ENCODE measurements around the gene CTNNA3.
"Not testable (repeated sequence)": the region's sequence is repeated elsewhere in the genome, so short reads cannot be mapped to it uniquely, and the experiment has no call there.

The CTNNA3 gene

DNA sequence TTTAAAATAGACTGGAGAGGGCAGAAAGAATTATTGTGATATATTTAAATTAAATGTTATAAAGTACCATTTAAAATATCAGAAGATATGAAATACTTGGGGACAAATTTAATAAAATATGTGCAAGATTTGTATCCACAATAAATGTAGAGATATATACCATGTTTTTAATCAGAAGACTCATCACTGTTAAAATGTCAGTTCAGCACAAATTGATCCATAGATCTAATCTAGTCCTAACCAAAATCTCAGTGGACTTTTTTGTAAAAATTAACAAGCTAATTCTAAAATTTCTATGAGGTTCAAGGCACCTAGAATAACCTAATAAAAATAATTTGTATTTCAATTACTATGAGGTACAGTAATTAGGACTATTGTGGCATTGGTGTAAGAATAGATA is 96.4 kb downstream of the CTNNA3 start:
- no peak for DNase-seq

DNA sequence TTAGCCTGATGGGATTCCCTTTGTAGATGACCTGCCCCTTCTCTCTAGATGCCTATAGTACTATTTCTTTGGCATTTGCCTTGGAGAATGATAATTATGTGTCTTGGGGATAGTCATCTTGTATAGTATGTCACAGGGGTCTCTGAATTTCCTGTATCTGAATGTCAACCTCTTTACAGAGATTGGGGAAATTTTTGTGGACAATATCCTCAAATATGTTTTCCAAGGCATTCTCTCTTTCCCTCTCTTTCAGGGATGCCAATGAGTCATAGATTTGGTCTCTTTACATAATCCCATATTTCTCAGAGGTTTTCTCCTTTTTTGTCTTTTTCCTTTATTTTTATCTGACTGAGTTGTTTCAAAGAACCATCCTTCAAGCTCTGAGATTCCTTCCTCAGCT is 99.4 kb downstream of the CTNNA3 start:
- DNase-seq = no peak

DNA sequence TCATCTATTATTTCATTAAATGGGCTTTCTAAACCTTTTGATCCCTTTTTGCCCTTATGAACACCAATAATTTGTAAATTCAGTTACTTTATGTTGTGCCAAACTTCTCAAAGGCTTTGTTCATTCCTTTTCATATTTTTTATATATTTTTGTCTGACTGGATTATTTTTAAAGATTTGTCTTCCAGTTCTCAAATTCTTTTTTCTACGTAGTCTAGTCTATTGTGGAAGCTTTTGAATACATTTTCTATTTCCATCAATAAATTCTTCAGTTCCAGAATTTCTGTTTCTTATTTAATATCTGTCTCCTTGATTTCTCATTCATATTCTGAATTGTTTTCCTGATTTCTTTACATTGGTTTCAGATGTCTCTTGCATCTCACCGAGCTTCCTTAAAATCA is 108.2 kb downstream of the CTNNA3 start:
- no peak for DNase-seq

DNA sequence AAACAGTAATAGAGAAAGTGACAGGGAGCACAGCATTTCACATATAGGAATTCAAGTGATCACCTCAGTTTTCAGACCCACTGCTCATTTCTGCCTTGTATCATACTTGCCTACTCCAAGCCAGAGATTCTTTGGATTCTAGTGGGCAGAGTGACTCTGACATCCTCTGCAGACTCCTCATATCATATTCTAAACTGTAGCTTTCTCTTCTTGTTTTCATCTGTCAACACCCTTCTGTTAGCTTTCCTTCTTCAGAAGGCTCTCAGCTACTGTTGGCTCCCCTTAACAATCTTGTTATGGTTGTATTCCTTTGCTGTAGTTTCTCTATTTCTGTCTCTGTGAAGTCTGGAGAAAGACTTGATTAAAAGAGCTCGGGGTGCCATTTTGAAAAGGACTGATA is 120.5 kb downstream of the CTNNA3 start:
- DNase-seq = no peak

DNA sequence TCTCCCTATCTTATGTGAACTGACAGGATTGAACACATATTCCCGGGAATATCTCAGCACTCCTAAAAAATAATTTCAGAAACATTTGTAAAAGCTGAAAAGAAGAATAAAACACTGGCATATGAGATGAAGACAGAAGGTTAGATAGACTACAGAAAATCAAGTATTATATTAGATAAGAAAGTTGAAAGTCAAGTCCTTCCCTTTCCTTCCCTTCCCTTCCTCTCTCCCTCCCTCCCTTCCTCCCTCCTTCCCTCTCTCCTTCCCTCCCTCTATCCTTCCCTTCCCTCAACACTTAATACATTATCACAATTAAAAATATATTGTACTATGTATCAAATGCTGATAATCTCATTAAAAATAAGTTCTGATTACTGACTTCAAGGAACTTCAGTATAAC is 122.5 kb downstream of the CTNNA3 start:
- DNase-seq = no peak

DNA sequence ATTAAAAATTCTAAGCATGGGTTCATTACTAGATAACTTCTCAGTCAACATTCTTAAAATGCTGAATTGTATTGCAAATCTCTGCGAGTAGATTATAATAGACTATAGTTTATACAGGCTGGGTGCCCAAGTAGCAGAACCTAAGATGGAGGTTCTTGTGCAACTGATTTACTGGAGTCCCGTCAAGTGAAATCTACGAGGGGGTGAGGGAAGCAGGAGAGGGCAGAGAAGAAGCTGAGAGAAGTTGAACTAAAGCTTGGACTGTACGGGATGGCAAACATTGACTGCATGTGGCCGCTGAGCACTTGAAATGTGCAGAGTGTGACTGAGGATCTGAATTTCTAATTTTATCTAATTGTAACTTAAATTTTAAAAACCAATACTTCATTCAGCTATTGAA is 124.5 kb downstream of the CTNNA3 start:
- no peak for DNase-seq

DNA sequence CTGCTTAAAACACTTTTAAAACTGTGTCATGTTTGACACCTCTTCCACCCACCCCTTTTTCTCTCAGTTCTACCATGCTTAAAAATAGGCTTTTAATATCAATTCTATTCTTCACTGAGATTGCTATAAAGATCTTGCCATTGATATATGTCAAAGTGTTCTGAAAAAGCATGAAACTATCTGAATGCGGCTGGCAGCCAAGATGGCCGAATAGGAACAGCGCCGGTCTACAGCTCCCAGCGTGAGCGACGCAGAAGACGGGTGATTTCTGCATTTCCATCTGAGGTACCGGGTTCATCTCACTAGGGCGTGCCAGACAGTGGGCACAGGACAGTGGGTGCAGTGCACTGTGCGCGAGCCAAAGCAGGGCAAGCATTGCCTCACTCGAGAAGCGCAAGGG is 137.7 kb downstream of the CTNNA3 start:
- not testable (repeated sequence) for DNase-seq

DNA sequence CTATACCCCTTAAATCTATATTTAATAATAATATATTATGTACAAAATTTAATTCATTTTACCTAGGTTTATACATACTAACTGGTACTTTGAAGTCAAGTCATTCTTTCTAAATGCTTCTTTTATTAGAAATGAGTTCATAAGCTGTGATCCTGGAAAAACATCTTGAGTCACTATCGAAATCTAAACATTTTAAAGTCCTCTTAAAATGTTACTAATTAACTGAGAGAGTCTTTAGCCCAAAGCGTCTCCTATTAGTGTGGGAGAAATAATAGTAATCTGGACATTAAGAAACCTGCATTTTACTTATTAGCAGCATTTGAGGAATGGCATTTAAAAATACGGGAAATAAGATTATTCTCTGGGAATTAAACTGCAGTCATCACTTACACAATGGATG is 142.7 kb downstream of the CTNNA3 start:
- no peak for DNase-seq

DNA sequence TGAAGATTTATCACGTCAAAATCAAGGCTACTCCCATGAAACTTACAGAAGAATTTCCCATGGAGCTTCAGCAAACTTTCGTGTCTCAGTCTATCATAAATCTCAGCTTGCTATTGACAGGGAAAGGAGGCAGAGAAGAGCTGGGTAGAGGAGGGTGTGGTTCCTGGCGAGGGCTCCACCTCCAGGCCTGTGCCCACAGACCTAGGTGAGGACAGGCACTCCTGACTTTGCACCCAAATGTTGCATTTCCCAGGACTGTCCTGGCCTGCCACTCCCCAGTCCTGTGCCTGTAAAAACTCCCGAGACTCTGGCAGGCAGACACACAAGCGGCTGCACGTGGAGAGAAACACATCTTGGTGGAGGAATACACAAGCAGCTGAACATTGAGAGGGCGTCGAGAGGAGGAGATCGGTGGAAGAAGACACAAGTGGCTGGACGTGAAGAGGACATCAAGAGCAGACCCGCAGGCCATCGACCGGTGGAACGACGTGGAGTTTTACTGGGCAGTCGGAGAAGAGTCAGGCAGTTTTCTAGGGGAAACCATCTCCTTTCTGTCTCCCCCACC is 145.1 kb downstream of the CTNNA3 start:
- no peak for DNase-seq

DNA sequence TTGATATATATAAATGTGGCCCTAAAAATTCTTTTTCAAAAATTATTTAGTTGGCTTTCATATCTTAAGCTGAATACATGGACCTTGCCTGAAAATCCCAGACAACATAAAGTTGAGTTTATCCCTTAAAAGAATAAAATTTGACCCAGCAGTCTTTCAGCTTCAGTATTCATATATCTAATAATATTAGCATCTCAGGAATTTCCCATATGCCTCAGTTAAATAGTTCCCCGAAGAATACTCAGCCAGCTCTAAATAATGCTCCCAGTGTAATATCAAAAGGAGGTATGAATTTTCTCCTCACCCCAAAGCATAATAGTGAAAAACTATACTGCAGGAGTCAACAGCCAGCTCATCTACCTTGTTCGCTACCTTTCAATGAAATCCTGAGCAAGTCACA is 145.9 kb downstream of the CTNNA3 start:
- DNase-seq = no peak

DNA sequence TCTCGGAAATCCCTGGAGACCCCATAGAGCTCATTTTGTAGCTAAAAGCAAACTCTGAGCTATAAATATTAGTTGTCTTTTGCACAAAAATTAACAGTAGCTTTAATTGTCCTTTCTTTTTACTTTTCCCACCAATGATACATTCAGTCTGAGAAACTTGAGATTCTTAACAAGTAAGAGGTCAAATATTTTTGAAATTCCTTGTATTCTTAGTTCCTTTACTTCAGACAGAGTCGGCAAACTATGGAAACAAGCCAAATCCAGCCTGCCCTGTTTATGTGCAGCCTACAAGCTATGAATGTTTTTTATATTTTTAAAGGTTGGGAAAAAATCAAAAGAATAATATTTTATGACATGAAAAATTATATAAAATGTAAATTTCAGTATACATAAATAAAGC is 146.6 kb downstream of the CTNNA3 start:
- DNase-seq = no peak

DNA sequence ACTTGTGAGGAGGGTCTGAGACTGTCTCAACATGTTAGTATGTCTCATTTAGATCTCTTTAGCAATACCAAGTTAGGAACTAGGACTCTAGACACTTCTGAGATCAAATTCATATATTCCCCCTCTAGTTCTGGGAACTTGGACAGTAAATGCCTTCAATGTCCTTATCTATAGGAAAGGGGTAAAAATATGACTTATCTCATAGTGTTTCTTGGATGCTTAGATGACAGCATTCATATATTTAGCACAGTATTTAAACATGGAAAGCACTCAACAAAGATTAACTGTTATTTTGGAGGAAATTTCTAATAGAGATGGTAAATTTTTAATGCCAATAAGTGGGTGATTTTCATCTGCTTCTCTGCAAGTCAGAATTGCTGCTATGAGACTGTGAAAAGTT is 154.6 kb downstream of the CTNNA3 start:
- DNase-seq = no peak

DNA sequence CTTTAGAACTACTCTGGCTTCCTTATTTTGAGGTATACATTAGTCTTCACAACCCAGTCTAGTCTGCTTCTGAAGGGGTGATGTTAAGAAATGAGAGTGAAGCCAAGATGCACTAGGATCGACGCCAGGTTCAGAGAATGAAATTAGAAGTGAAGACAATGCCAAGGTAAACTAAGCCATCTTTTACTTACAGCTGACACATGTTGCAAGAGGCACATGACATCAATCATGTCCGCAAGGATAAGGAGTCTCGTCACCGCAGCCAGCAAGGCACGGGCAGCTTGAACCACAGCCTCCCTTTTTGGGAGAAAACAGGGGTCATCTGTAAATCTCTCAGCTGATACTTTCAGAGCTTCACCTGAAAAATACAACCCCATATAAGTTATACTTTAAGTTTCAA is 156.7 kb downstream of the CTNNA3 start:
- no peak for DNase-seq

DNA sequence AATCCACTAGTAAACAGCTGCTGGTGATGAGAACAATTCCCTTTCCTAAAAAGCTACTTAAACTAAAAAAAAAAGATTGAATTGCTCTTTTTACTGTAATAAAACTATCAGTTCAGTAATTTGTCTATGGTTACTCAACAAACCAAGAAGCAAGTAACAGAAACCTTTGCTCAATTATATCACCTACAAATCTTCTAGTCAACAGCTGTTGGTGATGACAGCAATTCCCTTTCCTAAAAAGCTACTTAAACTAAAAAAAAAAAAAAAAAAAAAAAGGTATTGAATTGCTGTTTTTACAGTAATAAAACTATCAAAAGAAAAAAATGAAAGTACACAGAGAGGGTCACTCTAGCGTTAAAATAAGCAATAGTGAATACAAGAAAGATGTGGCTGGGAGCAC is 158.1 kb downstream of the CTNNA3 start:
- DNase-seq = no peak

DNA sequence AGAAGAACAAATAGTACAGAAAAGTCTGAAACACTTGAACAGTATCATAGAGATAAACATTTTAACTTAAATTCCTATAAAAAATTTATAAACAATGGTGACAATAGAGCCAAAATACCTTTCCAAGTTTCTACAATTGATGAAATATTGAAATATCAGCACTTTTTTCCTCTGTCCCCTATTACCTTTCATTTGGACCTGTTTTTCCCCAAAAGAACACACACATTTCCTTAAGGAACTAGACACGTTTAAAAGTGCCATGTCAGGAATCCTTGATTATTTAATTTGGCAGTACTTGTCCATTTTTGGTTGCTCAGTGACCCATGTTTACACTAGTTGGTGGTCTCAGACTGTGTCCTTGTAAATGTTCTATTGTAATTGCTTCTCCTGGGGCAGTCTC is 162.6 kb downstream of the CTNNA3 start:
- DNase-seq = no peak

DNA sequence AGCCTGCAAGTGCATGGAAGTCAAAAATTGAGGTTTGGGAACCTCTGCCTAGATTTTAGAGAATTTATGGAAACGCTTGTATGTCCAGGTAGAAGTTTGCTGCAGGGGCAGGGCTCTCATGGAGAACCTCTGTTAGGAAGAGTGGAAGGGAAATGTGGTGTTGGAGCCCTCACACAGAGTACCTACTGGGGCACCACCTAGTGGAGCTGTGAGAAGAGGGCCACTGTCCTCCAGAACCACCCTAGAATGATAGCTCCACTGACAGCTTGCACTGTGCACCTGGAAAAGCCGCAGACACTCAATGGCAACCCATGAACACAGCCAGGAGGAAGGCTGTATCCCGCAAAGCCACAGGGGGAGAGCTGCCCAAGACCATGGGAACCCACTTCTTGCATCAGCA is 165.0 kb downstream of the CTNNA3 start:
- not testable (repeated sequence) for DNase-seq

DNA sequence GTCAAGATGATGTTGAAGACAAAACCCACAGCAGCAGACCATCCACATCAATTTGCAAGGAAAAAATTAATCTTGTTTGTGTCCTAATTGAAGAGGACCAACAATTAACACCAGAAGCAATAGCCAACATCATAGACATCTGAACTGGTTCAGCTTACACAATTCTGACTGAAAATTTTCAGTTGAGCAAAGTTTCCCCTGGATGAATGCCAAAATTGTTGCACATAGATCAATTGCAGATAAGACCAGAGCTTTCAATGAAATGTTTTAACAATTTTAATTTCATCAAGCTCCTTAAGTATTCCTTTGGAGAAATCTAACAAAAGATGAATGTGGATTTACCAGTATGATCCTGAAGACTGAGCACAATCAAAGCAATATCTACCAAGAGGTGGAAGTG is 168.6 kb downstream of the CTNNA3 start:
- no peak for DNase-seq

DNA sequence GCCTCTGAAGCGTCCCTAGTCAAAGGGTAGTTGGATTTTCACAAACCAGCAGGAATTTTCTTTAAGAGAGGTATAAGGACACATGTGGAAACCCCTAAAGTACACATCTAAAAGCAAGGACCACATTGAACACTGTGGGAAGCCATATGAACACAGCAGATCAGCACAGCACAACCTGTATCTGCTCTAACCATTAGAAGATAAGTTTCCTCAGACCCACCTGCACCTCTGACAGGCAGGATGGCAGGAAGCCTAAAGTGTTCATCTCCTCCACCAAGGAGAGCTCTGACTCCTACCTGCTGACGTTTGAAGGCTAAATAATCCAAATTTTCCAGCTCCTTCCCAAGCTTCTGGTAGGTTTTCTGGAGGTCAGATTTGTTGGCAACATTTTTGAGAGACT is 174.4 kb downstream of the CTNNA3 start:
- no peak for DNase-seq

DNA sequence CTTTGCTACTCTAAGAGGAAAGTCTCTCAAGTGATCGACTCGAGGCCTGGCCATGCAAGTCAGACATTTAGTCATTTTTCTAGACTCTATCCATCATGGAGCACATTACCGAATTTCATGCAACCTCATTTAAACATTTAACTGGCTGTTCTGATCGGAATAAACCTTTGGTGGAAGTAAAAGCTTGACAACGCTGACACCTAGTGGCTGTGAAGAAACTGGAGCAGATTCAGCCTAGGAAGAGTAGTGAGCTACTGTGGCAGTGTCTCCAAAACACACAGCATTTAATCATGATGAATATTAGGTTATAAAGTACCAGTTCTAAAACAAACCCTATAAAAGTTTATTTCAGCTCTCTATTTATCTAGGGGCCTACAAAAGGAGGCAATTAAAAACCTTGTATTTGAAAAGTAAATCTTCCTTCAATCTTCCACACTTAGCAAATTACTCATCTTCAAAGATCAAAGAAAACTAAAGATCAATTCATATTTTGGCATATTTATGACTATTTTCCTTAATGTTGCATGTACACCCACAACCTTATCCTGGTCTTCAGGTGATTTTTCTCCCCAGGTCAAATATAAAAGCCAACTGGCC is 175.0 kb downstream of the CTNNA3 start:
- no peak for DNase-seq

DNA sequence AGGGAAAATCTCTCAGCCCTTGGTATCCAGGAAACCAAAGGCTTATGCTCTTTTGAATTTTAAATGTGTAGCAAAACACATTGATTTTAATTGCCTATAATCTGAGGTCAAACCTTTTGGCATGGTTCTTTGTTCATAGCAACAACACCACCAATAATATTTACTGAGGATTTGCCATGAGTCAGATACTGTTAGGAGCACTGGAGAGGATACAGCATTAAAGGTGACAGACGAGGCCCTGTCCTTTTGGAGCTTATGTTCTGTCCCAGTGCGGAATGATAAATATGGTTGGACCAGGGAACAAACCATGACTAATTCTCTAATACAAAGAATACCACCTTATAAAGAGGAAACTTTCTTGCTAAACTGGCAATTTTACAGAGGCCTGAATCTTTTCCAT is 176.6 kb downstream of the CTNNA3 start:
- no peak for DNase-seq

DNA sequence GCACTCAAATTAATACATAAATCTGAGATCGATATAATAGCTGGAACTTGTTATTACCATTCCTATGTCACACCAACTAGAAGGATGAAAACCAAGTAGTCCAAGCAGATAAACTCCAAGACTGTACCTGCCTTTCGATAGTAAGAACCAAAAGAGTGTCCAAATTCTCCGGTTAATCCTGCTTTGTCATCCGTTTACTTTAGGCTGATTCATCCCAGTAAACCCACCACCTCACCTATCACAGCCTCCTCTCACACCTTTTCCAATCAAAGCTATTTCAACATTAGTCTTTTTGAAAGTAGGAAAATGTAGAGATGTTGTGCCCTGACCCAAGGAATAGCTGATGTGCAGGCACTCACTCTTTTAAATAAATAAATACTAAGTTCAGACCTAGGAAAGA is 177.2 kb downstream of the CTNNA3 start:
- no peak for DNase-seq

DNA sequence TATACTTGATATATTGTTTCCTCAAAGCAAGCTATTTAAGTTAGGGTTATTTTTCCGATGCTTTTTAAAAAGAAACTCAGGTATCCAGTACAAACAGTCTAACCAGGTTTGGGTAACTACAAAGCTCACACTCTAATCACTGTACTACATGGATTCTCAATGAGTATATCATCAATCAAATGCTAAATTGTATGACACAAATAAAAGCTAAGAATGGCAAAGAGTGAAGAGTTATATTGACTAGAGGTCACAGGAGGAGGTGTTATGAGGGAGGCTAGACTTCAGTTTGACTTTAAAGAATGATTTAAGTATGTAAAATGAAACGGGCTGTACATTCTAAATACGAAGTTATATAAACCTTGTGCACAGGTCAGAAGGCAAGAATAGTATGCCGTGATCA is 178.0 kb downstream of the CTNNA3 start:
- no peak for DNase-seq

DNA sequence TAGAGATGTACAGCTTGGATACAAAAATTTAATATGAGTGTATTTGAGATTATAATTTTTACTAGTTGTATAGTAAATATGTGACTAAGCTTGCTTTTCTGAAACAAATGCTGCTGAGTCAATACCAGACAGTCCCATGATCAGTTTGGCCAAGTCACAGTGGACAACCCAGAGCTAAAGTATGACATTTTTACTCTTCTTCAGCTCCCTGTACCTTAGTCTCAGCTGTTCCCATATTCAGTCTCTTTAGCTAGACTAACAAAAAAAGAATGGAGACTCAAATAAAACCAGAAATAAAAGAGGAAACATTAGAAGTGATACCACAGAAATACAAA is 189.3 kb downstream of the CTNNA3 start:
- no peak for DNase-seq

DNA sequence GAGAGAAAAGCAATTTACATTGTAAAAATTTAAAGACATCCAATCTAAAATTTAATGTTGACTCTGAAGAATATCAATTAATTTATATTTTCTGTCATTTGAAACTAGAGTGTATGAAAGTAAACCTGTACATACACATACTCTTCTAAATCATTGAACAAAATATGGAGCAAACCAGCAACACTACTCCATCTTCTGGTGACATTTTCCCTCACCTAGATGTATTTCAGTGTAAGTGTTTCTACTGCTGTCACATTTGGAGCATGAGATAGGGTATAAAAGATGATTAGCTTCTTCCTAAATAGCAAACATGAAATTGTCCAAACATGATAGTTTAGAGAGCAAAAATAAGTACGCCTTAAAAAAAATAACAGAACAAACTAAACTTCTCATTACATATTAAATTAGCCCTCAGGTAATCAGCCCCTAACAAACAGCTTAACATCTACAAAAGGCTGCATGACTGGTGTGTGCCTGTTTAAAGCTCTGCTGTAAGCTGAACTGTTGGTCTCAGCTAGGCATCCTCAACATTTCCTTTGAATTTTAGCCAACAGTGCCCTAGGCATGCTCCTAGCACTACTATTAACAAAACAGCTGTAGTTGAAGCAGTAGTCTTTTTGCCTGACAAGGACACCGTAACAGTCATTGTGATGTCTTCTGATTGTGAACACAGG is 189.8 kb downstream of the CTNNA3 start:
- DNase-seq = no peak
